Fibroblast of villous mesenchyme (primary cell): Measurements from ENCODE around the gene SORCS2. TPM values are rescaled to one million over a fixed set of nuclear protein-coding genes. Genes with fewer than 3 reads are reported as not detected.

Experiments used
- DNase-seq: peaks from one replicate; pipeline ENCODE4 v3.0.0-alpha.2; 2010; ENCODE audit warnings: low read depth
- H3K4me3 ChIP-seq: 2 replicates; pipeline ENCODE4 v1.5.1; 2011; ENCODE audit warnings: low read depth, mild to moderate bottlenecking, low read length
- total RNA-seq: library from RNA; depleted of rRNA; stranded (reverse); fragments of >200 nt; gene quantifications from 2 replicates; pipeline ENCODE4 v1.2.3, GENCODE V29; 2012
- TF ChIP-seq, protein P1 (sequence below): IDR thresholded peaks from 2 replicates; pipeline ENCODE4 v1.5.1; 2012; ENCODE audit warnings: low read depth, mild to moderate bottlenecking, low read length; ENCODE audit not compliant: insufficient read depth

SORCS2 gene
- total RNA-seq, 1 donor, result under 0.01 TPM

DNA sequence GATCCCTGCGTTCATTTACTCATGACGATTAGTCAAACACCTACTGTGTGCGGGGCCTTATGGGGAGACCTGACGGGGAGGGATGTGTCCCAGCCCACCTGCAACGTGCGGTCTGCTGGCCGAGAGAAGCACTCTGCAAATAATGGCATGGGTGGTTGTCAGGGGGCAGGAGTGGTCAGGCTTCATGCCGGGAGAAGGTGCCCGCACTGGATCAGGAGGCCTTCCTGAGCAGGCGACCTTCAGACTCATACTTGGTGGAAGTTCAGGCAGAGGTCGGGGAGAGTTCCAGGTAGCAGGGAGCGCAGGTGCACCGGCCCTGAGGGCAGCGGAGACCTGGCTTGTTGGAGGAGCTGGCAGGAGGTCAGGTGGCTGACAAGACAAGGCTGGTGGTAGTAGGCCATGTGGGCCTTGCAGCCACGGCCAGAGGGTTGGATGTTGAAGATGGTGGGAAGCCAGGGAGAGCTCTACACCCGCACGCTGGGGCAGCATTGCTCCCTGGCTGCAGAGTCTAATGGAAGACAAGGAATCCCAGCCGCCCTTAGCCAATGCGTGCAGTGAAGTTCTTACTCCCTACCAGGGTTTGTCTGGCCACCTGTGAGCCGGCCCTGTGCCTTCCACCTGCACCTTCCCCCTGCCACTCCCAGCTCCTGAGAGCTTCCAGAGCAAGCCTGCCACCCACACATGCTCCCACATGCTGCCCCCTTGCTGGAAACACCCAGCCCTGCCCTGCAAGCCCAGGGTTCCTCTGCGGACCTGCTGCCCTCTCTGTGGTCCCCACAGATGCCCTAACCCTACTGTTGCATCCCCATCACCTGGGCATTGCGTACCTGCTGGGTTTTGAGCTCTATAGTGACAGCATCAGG is 145.1 kb downstream of the SORCS2 start:
- DNase-seq, result no peak
- no peak overlapping the region for H3K4me3 ChIP-seq
- TF ChIP-seq, protein P1, sequence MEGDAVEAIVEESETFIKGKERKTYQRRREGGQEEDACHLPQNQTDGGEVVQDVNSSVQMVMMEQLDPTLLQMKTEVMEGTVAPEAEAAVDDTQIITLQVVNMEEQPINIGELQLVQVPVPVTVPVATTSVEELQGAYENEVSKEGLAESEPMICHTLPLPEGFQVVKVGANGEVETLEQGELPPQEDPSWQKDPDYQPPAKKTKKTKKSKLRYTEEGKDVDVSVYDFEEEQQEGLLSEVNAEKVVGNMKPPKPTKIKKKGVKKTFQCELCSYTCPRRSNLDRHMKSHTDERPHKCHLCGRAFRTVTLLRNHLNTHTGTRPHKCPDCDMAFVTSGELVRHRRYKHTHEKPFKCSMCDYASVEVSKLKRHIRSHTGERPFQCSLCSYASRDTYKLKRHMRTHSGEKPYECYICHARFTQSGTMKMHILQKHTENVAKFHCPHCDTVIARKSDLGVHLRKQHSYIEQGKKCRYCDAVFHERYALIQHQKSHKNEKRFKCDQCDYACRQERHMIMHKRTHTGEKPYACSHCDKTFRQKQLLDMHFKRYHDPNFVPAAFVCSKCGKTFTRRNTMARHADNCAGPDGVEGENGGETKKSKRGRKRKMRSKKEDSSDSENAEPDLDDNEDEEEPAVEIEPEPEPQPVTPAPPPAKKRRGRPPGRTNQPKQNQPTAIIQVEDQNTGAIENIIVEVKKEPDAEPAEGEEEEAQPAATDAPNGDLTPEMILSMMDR, result no peak

- TF ChIP-seq, protein P1, result no peak
- H3K4me3 ChIP-seq, result no peak overlapping the region
- DNase-seq, result no peak
Measured at GRCh38 chr4:7338059-7338452, 145.7 kb downstream of the SORCS2 start.

DNA sequence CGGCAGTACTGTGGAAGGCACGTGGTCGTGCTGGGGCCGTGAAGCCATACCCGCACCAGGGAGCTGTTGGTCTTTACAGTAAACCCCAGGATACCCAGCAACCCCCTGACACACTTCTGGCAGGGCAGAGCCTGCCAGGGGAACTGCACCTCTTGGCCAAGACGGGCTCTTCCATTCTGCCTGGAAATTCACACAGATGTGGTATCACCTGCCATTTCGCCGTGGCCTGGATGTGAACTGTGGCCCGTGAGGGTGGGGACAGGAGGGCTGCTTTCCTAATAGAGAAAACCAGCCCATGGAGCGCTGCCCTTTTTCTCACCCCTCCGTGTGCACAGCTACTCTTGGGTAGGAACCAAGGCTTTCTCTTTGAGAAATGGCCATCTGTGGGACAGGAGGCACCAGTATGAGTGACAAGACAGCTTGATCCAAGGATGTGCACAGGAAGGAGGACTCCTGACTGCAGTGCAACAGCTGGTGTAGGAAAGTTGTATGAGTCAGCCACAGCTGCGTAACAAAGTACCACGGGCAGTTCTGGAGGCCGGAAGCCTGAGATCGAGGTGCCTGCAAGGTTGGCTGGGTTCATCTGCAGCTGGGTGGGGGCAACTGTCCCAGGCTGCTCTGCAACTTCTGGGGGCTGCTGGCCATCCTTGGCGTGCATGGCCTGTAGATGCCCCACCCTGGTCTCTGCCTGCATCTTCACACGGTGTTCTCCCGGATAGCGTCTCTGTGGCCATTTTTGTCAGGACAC is 146.7 kb downstream of the SORCS2 start:
- TF ChIP-seq, protein P1, result no peak
- no peak for DNase-seq
- no peak overlapping the region for H3K4me3 ChIP-seq

DNA sequence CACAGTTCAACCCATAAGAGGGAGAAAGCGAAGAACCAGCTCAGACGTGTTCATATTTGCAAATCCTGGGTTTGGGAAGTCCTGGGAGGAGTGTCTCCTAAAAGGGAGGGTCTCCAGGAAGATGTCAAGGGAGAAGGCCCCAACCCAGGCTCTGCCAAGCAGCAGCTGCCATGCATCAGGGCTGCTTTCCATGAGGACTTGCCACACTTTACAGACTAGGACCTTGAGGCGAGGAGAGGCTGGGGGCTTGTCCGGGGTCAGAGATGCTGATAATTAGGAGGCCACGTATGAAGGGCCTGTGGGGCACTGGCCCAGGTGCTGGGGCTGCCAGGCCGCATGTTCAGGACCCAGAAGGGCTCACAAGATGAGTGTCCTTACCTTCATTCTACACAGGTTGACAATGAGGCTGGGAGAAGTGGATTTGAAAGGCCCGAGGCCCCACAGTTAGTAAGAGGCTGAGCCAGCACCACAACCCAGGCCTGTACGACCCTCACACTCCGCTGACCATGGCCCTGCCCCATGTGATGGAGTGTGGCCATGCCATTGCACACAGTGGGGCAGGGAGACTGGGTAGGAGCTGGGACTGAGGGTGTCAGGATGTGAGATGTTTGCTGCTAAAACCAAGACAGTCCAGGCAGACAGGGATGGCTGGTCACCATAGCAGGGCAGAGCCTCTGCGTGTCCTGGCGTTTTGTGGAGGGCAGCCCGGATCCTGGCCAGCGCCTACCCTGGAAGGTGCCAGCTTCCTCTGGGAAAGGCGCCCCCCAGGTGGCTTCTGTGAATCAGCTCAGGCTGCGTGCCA is 147.6 kb downstream of the SORCS2 start:
- no peak overlapping the region for H3K4me3 ChIP-seq
- TF ChIP-seq, protein P1, result no peak
- DNase-seq, result no peak

GRCh38 chr4:7340553-7341433 is 148.5 kb downstream of the SORCS2 start:
- TF ChIP-seq, protein P1, result no peak
- DNase-seq, result no peak

More at GRCh38 chr4:7340553-7341433, 148.5 kb downstream of the SORCS2 start:
- no peak overlapping the region for H3K4me3 ChIP-seq
